Islet precursor cell (in vitro differentiated cells): ENCODE results near the gene TBC1D22B.
"Not testable (repeated sequence)": the region's sequence is repeated elsewhere in the genome, so short reads cannot be mapped to it uniquely, and the experiment has no call there.

Source experiments
- DNase-seq: peaks from one replicate; pipeline ENCODE4 v3.0.0-alpha.2; 2018

TBC1D22B gene

DNA sequence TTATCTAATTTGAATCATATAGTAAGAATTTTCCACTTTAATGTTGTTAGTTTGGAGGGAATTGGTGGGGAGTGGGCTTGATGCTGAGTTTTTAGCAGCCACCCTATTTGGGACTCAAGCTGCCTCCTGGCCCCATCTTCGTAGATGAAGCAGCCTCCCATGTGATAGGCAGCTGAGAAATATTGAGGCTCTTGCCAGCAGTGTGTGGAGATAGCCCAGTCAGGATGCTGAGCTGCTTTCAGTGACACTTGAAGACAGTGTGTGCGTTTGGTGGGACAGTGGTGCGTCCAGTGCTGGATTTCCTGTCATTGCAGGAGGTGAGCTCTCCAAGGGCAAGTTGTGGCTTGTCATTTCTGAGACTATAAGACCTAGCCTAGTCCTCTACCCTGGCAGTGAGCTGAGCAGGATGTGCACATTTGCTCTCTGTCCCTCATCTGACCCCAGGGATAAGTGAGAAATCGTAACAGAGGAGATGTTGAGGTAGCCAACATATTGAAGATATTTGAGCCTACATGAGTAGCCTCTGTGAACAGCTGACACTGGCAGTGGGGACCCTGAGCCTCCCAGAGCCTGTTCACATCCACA, 48.4 kb downstream of the TBC1D22B start:
- no peak for DNase-seq

GRCh38 chr6:37306624-37307222, 49.2 kb downstream of the TBC1D22B start:
- no peak for DNase-seq

GRCh38 chr6:37307484-37307883, 49.9 kb downstream of the TBC1D22B start:
- not testable (repeated sequence) for DNase-seq

- no peak for DNase-seq
These were observed 50.7 kb downstream of the TBC1D22B start for GRCh38 chr6:37308069-37308815.

- no peak for DNase-seq
These were observed 51.5 kb downstream of the TBC1D22B start for GRCh38 chr6:37309046-37309445.

GRCh38 chr6:37309692-37310091, 52.1 kb downstream of the TBC1D22B start:
- DNase-seq: no peak

DNA sequence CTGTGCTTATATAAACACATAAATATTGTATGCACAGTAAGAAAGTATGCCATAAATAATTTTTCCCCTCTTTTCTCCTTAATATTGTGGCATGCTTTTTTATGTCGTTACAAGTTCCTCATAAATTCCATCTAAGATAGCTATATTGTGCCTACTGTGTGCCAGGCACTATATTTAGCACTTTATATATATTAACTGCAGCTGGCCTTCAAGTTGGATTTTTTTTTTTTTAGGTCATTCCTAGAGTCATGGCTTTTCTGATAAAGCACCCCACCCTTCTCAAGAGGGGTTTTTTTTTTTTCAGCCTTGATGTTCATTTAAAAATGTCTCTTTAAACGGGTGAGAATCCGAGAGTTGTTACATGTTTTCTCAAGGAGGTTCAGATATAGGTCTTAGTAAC, 53.4 kb downstream of the TBC1D22B start:
- no peak for DNase-seq

- no peak for DNase-seq
These were observed 54.3 kb downstream of the TBC1D22B start for GRCh38 chr6:37311741-37312473.

DNA sequence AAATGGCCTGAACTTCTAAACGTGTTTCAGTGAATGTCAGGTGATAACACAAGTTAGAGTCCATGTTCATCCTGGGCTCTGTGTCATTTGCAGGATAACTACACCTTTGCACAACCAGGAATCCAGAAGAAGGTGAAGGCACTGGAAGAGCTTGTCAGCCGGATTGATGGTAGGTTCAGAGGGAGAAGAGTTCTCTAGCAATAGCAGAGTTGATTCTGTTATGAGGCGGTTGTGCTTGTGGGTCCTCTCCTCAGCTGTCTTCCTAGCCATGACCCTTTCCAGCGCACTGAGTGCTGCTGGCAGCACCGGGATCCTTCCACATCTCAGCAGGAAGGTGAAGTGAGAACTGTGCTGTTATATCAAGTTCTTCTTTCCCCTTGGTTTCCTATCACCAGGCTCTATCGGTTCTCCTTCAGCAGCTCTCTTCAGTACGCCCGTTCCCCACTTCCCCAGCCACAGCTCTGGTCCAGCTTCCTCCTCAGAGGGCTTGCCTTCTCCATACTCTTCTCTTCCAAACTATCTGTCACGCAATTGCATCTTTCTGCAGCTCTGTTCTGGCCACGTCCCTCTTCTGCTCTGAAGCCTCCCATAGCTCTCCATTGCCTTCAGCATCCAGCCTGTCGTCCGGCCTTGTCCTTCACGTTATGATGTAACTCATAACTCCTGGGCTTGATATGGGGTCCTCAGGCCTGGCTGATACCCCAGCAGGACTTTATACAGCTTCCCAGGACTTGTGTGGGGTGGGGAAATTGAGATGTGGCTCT, 56.3 kb downstream of the TBC1D22B start:
- no peak for DNase-seq

GRCh38 chr6:37314487-37315156, 57.0 kb downstream of the TBC1D22B start:
- peak; percentile 81 for DNase-seq

DNA sequence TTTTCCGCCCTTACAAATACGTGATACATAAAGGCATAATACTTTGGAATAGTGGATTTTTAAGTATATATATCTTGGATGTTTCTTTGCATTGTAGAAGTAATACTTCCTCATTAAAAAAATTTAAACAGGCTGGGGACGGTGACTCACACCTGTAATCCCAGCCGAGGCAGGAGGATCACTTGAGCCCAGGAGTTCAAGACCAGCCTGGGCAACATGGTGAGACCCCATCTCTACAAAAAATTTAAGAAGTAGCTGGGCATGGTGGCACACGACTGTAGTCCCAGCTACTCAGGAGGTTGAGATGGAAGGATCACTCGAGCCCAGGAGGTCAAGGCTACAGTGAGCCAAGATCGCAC, 57.6 kb downstream of the TBC1D22B start:
- no peak for DNase-seq

GRCh38 chr6:37316071-37316470, 58.5 kb downstream of the TBC1D22B start:
- DNase-seq: no peak

DNA sequence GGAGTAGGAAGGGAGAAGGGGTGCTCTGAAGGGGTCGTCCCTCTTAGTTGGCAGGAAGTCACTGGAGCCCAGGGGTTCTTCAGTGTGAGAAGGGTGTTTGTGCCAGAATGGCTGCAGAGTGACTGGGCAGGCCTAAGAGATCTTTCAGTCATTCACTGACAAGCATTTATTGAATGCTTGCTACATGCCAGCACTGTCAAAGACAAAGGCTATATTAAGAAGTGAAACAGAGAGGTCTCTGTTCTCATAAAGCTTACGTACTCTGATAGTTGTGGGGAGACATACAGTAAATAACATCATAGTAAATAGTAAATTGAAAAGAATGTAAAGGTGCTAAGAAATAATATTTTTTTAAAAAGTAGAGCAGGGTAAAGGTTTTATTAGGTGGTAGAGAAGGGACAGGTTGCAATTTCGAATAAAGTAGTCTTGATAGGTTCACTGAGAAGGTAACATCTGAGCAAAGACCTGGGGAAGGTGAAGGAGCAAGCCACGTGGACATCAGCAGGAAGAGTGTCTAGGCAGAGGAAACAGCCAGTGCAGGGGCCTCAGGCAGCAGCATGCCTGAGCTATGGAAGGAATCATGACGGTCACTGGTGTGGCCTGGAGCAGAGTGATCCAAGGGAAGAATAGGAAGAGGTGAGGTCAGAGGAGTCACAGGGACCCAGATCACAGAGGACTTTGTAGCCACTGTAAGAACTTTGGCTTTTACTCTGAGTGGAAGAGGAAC, 59.9 kb downstream of the TBC1D22B start:
- DNase-seq: no peak

DNA sequence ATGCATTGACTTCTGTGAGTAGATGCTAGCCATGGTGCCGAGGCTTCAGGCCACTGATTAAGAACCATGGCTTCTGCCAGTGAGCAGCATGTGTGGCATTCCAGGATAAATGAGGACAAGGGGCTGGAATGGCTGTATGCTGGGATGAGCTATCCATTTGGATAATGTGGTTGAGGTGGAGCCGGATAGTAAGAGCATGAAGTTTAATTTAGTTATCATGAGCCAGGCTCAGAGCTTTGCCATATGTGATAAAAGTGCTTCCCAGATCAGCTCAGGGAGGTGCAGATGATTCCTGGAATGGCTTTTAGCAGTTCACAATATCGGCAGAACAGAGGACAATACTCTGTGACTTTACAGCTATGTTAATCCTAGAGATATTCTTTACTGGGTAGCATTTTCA, 61.6 kb downstream of the TBC1D22B start:
- no peak for DNase-seq

DNA sequence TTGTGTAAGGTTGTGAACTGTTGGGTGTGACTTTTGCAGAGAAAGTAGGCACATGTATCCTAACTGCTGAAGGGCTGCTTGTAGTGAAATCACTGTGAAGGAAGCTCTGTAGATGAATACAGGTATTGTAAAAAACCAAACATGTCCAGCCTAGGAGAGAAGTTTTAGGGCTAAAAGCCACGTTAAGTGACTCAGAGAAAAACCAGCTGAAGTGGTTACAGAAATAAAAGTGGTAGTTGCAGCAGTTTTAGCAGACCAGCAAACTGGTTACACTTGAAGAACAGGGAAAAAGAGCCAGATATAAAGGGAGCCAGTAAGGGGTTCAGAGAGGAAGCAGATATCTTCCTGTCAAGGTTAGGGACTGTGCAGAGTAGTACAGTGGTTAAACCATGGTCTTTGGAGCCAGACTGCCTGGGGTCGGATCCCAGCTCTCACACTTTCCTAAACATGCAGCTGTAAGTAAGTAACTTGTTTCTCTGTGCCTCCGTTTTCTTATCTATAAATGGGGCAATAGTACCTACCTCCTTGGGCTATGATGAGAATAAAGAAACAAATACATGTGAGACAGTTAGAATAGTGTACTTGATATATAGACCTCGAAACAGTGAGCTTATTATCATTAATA, 62.4 kb downstream of the TBC1D22B start:
- DNase-seq: no peak

GRCh38 chr6:37320646-37321045, 63.1 kb downstream of the TBC1D22B start:
- peak; percentile 70 for DNase-seq

GRCh38 chr6:37321101-37321500, 63.5 kb downstream of the TBC1D22B start:
- no peak for DNase-seq

DNA sequence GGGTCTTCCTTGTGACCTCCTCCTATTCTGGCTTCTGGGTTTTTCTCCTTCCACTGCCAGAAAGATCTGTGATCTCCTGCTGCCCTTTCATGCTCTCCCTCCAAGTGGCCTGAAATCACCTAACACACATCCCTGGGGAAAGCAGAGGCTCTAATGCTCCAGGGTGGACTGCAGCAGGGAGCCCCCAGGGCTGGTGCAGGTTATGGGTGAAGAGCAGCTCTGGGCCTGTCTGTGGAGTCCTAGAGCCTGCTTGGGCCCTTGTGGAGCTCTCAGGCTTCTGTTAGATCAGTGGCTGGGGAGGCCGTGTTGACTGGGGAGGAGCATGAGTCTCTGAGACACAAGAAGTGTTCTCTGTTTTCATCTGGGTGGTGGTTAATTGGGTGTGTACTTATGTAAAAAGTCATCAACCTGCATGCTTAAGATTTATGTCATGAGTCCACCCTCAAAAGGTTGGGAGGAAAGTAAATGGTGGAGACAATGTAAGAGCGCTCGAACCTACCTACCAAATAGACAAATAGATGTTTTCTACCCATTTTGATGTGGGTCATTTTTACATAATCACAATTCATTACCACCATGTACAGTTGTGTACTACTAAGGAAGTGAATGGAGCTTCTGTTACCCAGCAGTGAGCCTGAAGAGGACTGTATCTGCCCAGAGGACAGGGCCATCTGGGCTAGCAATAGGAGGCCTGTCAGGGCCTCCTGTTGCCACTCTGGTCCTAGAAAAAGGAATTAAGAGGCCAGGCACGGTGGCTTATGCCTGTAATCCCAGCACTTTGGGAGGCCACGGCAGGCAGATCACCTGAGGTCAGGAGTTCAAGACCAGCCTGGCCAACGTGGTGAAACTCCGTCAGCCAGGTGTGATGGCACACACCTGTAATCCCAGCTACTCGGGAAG, 64.2 kb downstream of the TBC1D22B start:
- no peak for DNase-seq

- DNase-seq: peak; percentile 27
These were observed 66.0 kb downstream of the TBC1D22B start for GRCh38 chr6:37323580-37323979.
